Spleen (tissue), 7 donors: ENCODE measurements around the gene RAB19.

Experiments used
- CTCF ChIP-seq, 11 experiments: fragments of 200-600 bp in 7 of 11; fragments of 450-650 bp in 4 of 11; sonication (generic) in 4 of 11; IDR thresholded peaks in 8 of 11; conservative IDR thresholded peaks in 3 of 11; 1 replicate in 7 of 11; 2 replicates in 4 of 11; pipeline versions ENCODE4 v1.4.0 to v1.8.0; 2016 to 2021; ENCODE audit warnings: antibody characterized with exemption in 11 of 11, inconsistent platforms in 4 of 11, mild to moderate bottlenecking in 1 of 11
- POLR2AphosphoS5 ChIP-seq, 3 donors: sonication (generic); formaldehyde crosslinking; IDR thresholded peaks; one replicate each; pipeline ENCODE4 v1.5.1; 2017; ENCODE audit warnings: antibody characterized with exemption in 3 of 3
- donor health status: DM: no; HTN: no; CAD: no; lungs with moderate emphysema.
- donor health status: DM: no; HTN: no; CAD: no.
- donor health status: DM: no; HTN: no; CAD: no.

- no peak for TF ChIP-seq CTCF (IDR thresholded peaks at IDR 0.05 in 8 of 11, conservative IDR thresholded peaks at IDR 0.05 in 3 of 11)
- no peak for TF ChIP-seq POLR2AphosphoS5 (IDR thresholded peaks at IDR 0.05)
Observed at GRCh38 chr7:140435252-140435895, 31.5 kb downstream of the RAB19 start.
